OCI-LY1 (cell line): ENCODE measurements around the gene ADAMTSL2.

Source experiments
- H2AFZ ChIP-seq: fragments of 200-600 bp; sonication (generic), shearing (Covaris generic); 2 replicates; pipeline ENCODE4 v1.6.0; 2014; ENCODE audit warnings: antibody characterized with exemption, mild to moderate bottlenecking, low read length
- H3F3A ChIP-seq: fragments of 200-600 bp; sonication (generic), shearing (Covaris generic); 2 replicates; pipeline ENCODE4 v1.6.0; 2014; ENCODE audit warnings: mild to moderate bottlenecking, antibody characterized with exemption, low read length, moderate library complexity; ENCODE audit not compliant: insufficient read depth
- H3K27ac ChIP-seq: fragments of 200-600 bp; sonication (generic); 2 replicates; pipeline ENCODE4 v1.5.1; 2014; ENCODE audit warnings: low read length, mixed run types, mild to moderate bottlenecking, low read depth; ENCODE audit not compliant: poor library complexity, severe bottlenecking
- H3K27me3 ChIP-seq: fragments of 200-600 bp; sonication (generic); 2 replicates; pipeline ENCODE4 v1.6.0; 2014; ENCODE audit warnings: antibody characterized with exemption, mild to moderate bottlenecking, low read length, moderate library complexity; ENCODE audit not compliant: insufficient read depth
- H3K36me3 ChIP-seq: fragments of 200-600 bp; sonication (generic); 2 replicates; pipeline ENCODE4 v1.6.1; 2014; ENCODE audit warnings: mild to moderate bottlenecking, antibody characterized with exemption, low read length, moderate library complexity, mixed read lengths; ENCODE audit not compliant: insufficient read depth
- H3K4me1 ChIP-seq: fragments of 200-600 bp; sonication (generic); 2 replicates; pipeline ENCODE4 v1.5.1; 2014; ENCODE audit warnings: mild to moderate bottlenecking, low read length, moderate library complexity; ENCODE audit not compliant: insufficient read depth, severe bottlenecking
- H3K4me2 ChIP-seq: fragments of 200-600 bp; sonication (generic), shearing (Covaris generic); 2 replicates; pipeline ENCODE4 v1.6.1; 2014; ENCODE audit warnings: low read length
- H3K4me3 ChIP-seq: fragments of 200-600 bp; sonication (generic); 2 replicates; pipeline ENCODE4 v1.5.1; 2014; ENCODE audit warnings: low read length, low read depth, mild to moderate bottlenecking, mixed read lengths; ENCODE audit not compliant: poor library complexity, severe bottlenecking
- H3K79me2 ChIP-seq: fragments of 200-600 bp; shearing (Covaris generic); 2 replicates; pipeline ENCODE4 v1.6.1; 2016; ENCODE audit warnings: mixed run types, low read length, mixed read lengths; ENCODE audit not compliant: insufficient read depth
- H3K9ac ChIP-seq: fragments of 200-600 bp; sonication (generic), shearing (Covaris generic); 2 replicates; pipeline ENCODE4 v1.6.1; 2014; ENCODE audit warnings: mild to moderate bottlenecking, low read length, mixed read lengths
- H3K9me2 ChIP-seq: fragments of 200-600 bp; sonication (generic), shearing (Covaris generic); 2 replicates; pipeline ENCODE4 v1.6.1; 2014; ENCODE audit warnings: low read depth, mild to moderate bottlenecking, low read length, mixed read lengths
- H3K9me3 ChIP-seq: fragments of 200-600 bp; shearing (Covaris generic); 2 replicates; pipeline ENCODE4 v1.6.1; 2014; ENCODE audit warnings: low read length, mixed read lengths
- H4K20me1 ChIP-seq: fragments of 200-600 bp; sonication (generic), shearing (Covaris generic); 2 replicates; pipeline ENCODE4 v1.6.0; 2016; ENCODE audit warnings: mild to moderate bottlenecking, low read length; ENCODE audit not compliant: insufficient read depth
- EZH2 ChIP-seq: fragments of 200-600 bp; sonication (generic), shearing (Covaris generic); IDR thresholded peaks from 2 replicates; pipeline ENCODE4 v1.8.0; 2017; ENCODE audit warnings: borderline replicate concordance, mixed run types, mild to moderate bottlenecking, antibody characterized with exemption, low read length, moderate library complexity, mixed read lengths
- TF ChIP-seq, protein P1 (sequence below): fragments of 200-600 bp; sonication (generic), shearing (Covaris generic); IDR thresholded peaks from 2 replicates; pipeline ENCODE4 v1.5.1; 2017; ENCODE audit warnings: mild to moderate bottlenecking, antibody characterized with exemption, low read length, moderate library complexity, mixed read lengths

ADAMTSL2 gene

DNA sequence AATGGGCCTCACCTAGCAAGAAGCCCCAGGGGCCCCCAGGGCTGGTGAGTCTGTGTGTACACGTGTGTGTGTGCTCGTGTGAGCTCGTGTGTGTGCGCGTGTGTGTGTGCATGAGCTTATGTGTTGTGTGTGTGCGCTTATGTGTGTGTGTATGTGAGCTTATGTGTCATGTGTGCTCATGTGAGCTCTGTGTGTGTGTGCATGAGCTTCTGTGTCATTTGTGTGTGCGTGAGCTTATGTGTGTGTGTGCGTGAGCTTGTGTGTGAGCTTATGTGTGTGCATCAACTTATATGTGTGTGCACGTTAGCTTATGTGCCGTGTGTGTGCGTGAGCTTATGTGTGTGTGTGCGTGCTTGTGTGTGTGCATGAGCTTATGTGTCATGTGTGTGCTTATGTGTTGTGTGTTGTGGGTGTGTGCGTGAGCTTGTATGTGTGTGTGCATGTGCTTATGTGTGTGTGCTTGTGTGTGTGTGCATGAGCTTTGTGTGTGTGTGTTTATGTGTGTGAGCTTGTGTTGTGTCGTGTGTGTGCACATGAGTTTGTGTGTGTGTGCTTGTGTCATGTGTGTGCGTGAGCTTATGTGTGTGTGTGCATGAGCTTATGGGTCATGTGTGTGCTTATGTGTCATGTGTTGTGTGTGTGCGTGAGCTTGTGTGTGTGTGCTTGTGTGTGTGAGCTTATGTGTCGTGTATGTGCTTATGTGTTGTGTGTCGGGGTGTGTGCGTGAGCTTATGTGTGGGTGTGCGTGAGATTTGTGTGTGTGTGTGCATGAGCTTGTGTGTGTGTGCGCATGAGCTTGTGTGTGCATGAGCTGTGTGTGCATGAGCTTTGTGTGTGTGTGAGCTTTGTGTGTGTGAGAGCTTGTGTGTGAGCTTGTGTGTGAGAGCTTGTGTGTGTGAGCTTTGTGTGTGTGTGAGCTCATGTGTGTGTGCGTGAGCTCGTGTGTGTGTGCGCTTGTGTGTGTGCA, 38.9 kb upstream of the ADAMTSL2 start:
- TF ChIP-seq, protein P1, sequence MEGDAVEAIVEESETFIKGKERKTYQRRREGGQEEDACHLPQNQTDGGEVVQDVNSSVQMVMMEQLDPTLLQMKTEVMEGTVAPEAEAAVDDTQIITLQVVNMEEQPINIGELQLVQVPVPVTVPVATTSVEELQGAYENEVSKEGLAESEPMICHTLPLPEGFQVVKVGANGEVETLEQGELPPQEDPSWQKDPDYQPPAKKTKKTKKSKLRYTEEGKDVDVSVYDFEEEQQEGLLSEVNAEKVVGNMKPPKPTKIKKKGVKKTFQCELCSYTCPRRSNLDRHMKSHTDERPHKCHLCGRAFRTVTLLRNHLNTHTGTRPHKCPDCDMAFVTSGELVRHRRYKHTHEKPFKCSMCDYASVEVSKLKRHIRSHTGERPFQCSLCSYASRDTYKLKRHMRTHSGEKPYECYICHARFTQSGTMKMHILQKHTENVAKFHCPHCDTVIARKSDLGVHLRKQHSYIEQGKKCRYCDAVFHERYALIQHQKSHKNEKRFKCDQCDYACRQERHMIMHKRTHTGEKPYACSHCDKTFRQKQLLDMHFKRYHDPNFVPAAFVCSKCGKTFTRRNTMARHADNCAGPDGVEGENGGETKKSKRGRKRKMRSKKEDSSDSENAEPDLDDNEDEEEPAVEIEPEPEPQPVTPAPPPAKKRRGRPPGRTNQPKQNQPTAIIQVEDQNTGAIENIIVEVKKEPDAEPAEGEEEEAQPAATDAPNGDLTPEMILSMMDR: no peak
- no peak for TF ChIP-seq EZH2
- no peaks in the 10 kb centered on the region for H3K9me2 ChIP-seq
- no peak overlapping the region for H2AFZ ChIP-seq
- no peak overlapping the region for H3K27ac ChIP-seq
- no peak overlapping the region for H3K4me2 ChIP-seq
- H3K79me2 ChIP-seq: no peaks in the 10 kb centered on the region
- no peak overlapping the region for H3K9ac ChIP-seq
- no peaks in the 10 kb centered on the region for H3K36me3 ChIP-seq
- H3F3A ChIP-seq: no peaks in the 10 kb centered on the region
- peaks cover 3% of the 10 kb centered on the region; the same call in 1 of the 2 replicates for H3K27me3 ChIP-seq
- no peaks in the 10 kb centered on the region for H3K9me3 ChIP-seq
- H3K4me3 ChIP-seq: no peak overlapping the region
- H3K4me1 ChIP-seq: no peaks in the 10 kb centered on the region
- H4K20me1 ChIP-seq: no peaks in the 10 kb centered on the region

DNA sequence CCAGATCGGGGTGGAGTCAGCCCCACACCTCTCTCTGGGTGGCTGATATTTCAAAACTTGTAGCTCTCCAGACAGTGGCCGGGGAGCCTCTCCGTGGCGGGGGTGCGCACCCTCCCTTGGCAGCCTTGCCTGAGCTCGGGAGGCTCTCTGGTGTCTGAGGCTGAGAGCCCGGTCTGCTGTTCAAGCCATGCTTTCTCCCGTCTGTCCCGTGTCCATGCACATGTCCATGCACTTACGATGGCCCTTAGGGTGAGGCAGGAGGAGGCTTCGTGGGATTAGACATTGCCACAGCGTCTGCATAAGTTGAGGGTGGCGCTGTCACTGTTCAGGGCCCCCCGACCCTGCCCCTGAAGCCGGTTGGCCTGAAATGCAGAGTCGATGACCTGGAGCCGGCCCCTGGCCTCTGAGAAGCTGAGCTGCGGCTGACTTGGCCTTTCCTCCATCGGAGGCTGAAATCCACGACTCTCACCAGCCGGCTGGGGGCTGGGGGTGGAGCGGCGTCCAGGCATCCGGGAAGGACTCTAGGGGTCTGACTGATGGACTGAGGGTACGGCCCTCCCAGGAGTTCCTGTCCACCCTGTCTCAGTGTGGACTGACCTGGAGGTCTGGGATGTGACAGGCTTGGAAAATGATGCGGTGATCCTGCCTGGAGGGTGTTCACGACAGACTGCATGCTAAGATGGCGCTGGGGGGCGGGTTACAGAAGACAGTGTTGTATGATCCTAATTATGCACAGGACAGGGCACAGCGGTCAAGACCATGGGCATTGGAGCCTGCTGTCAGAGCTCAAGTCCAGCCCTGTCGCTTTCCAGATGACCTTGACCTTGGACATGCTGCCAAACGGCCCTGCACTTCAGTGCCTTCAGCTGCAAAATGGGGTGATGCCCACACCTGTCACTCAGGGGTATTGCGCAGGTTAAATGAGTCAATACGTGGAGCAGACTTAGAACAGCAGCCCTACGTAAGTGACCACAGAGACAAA, 37.4 kb upstream of the ADAMTSL2 start:
- Histone ChIP-seq H3K9me2 (no peaks in the 10 kb centered on the region), H3K9me3 (no peaks in the 10 kb centered on the region), H2AFZ (no peak overlapping the region), H3K79me2 (no peaks in the 10 kb centered on the region), H3K4me3 (no peak overlapping the region), H3K4me1 (no peaks in the 10 kb centered on the region), H4K20me1 (no peaks in the 10 kb centered on the region), H3K36me3 (no peaks in the 10 kb centered on the region; the same call in 1 of the 2 replicates), H3K27me3 (peaks cover 7% of the 10 kb centered on the region; the same call in 1 of the 2 replicates), H3K9ac (no peak overlapping the region), H3K27ac (no peak overlapping the region), H3K4me2 (no peak overlapping the region), H3F3A (no peaks in the 10 kb centered on the region)
- no peak for TF ChIP-seq EZH2
- TF ChIP-seq, protein P1: no peak

DNA sequence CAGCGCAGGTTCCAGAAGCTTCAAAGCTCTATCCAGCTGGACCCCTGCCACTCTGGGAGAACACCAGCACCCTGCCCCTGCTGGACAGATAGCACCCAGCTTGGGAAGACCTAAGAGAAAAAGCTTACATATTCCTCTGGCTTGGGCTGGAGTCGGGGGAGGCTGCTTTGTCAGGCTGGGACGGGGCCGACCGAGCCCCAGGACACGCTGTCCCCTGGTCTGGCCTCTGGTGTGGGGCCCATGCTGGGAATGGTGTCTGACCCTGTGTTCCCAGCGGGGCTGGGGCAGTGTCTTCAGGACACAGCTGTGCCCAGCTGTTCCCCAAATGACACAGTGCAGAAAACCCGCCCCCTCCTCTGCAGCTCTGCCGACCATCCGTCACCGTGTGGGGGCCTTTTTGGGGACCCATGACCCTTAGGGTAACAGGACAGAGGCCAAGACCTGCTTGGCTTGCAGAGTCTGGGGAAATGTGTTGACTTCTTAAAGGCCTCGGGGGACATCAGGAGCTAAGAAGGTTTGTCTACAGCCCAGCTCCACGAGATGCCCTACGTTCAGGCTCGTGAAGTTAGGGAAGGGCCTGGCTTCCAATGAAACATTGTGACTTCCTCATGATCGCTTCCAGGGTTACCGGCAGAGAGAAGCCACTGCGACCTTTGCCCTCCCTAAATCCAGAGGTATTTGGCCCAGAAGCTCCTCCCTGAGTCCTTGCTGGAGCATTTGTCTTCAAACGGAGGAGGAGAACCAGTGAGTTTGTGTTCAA, 35.2 kb upstream of the ADAMTSL2 start:
- TF ChIP-seq, protein P1: no peak
- no peak for TF ChIP-seq EZH2
- Histone ChIP-seq H3K4me2 (no peak overlapping the region), H3K4me3 (no peak overlapping the region), H3K36me3 (no peaks in the 10 kb centered on the region; the same call in 1 of the 2 replicates), H3K27me3 (peaks cover 12% of the 10 kb centered on the region; the same call in 1 of the 2 replicates), H3K27ac (no peak overlapping the region), H4K20me1 (no peaks in the 10 kb centered on the region), H3K79me2 (no peaks in the 10 kb centered on the region), H3K4me1 (no peaks in the 10 kb centered on the region), H2AFZ (no peak overlapping the region), H3K9me2 (no peaks in the 10 kb centered on the region), H3K9me3 (peaks cover 6% of the 10 kb centered on the region; the same call in 1 of the 2 replicates), H3F3A (no peaks in the 10 kb centered on the region), H3K9ac (no peak overlapping the region)
